ENCODE results near the gene ERG. TPM values are rescaled to one million over a fixed set of nuclear protein-coding genes. Genes with fewer than 3 reads are reported as not detected.

Gene ERG
- total and polyA plus RNA-seq, 12 donors, result 4.0 to 16.3 (median 11.2) TPM

GRCh38 chr21:38384675-38385426, 113.4 kb downstream of the ERG start:
- peak in 1 of 7 donors; percentile 12 for DNase-seq
- Histone ChIP-seq H3K9me3 (replicated peaks in 1 of 3) (no peaks in the 10 kb centered on the region), H3K36me3 (replicated peaks in 1 of 2) (no peaks in the 10 kb centered on the region), H3K27me3 (no peaks in the 10 kb centered on the region), H3K4me3 (no peak overlapping the region), H3K27ac (no peak overlapping the region), H3K4me1 (replicated peaks in 1 of 2) (no peaks in the 10 kb centered on the region)
- 55 to 64% (median 63%) methylated on average over 8 of the region's 8 CpGs for WGBS, 4 donors
- intact Hi-C loops (cut with DNase I), result no loop called here
- TF ChIP-seq POLR2A (IDR thresholded peaks at IDR 0.05), result no peak
- TF ChIP-seq, protein P1, sequence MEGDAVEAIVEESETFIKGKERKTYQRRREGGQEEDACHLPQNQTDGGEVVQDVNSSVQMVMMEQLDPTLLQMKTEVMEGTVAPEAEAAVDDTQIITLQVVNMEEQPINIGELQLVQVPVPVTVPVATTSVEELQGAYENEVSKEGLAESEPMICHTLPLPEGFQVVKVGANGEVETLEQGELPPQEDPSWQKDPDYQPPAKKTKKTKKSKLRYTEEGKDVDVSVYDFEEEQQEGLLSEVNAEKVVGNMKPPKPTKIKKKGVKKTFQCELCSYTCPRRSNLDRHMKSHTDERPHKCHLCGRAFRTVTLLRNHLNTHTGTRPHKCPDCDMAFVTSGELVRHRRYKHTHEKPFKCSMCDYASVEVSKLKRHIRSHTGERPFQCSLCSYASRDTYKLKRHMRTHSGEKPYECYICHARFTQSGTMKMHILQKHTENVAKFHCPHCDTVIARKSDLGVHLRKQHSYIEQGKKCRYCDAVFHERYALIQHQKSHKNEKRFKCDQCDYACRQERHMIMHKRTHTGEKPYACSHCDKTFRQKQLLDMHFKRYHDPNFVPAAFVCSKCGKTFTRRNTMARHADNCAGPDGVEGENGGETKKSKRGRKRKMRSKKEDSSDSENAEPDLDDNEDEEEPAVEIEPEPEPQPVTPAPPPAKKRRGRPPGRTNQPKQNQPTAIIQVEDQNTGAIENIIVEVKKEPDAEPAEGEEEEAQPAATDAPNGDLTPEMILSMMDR (IDR thresholded peaks at IDR 0.05), result no peak

DNA sequence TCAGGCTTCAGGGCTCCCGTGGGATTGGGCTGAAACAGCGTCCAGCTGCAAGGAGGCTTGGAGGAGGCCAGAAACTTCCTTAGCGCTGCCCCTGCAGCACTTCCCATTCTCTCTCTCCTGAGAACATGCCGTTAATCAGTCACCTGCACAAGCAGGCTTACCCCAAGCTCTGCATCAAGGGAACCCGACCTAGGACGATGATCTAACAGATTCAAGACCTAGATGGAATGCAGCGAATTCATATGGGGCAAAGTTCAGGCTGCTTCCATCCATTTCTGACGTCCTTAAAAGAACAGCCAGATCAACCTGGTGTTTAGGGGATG, 114.1 kb downstream of the ERG start:
- DNase-seq, result no peak
- no peak overlapping the region for H3K27ac ChIP-seq
- no peak overlapping the region for H3K4me3 ChIP-seq
- H3K36me3 ChIP-seq (replicated peaks in 1 of 2), result no peaks in the 10 kb centered on the region
- no peaks in the 10 kb centered on the region for H3K4me1 ChIP-seq (replicated peaks in 1 of 2)
- WGBS, 4 donors, result 29 to 45% (median 32%) methylated on average over 4 to 8 of the region's 8 CpGs
- intact Hi-C loops (cut with DNase I), result no loop called here
- no peaks in the 10 kb centered on the region for H3K9me3 ChIP-seq (replicated peaks in 1 of 3)
- H3K27me3 ChIP-seq, result no peaks in the 10 kb centered on the region
- TF ChIP-seq, protein P1 (IDR thresholded peaks at IDR 0.05), result no peak
- TF ChIP-seq POLR2A (IDR thresholded peaks at IDR 0.05), result no peak

GRCh38 chr21:38383411-38384237, 114.7 kb downstream of the ERG start:
- Histone ChIP-seq H3K9me3 (replicated peaks in 1 of 3) (no peaks in the 10 kb centered on the region), H3K27me3 (no peaks in the 10 kb centered on the region), H3K27ac (no peak overlapping the region), H3K4me3 (no peak overlapping the region), H3K36me3 (replicated peaks in 1 of 2) (no peaks in the 10 kb centered on the region), H3K4me1 (replicated peaks in 1 of 2) (no peaks in the 10 kb centered on the region)
- no peak for DNase-seq
- intact Hi-C loops (cut with DNase I), result no loop called here
- 74 to 87% (median 82%) methylated on average over 30 to 34 of the region's 34 CpGs for WGBS, 4 donors
- TF ChIP-seq POLR2A (IDR thresholded peaks at IDR 0.05), result no peak
- TF ChIP-seq, protein P1 (IDR thresholded peaks at IDR 0.05), result no peak

GRCh38 chr21:38380481-38381137, 117.7 kb downstream of the ERG start:
- WGBS, 4 donors, result 40 to 49% (median 45%) methylated on average over 5 of the region's 5 CpGs
- H3K9me3 ChIP-seq (replicated peaks in 1 of 3), result no peaks in the 10 kb centered on the region
- H3K36me3 ChIP-seq (replicated peaks in 1 of 2), result no peaks in the 10 kb centered on the region
- no peak overlapping the region for H3K27ac ChIP-seq
- H3K4me3 ChIP-seq, result no peak overlapping the region
- DNase-seq, result no peak
- H3K27me3 ChIP-seq, result no peaks in the 10 kb centered on the region
- TF ChIP-seq, protein P1 (IDR thresholded peaks at IDR 0.05), result peak in 1 of 6 experiments; percentile 22
- TF ChIP-seq POLR2A (IDR thresholded peaks at IDR 0.05), result no peak
- intact Hi-C loops (cut with DNase I), result no loop called here
- H3K4me1 ChIP-seq (replicated peaks in 1 of 2), result no peaks in the 10 kb centered on the region

Data from adrenal gland (tissue), 12 donors.